GM12878 (cell line): Measurements from ENCODE around the gene PCDH1. TPM values are rescaled to one million over a fixed set of nuclear protein-coding genes. Genes with fewer than 3 reads are reported as not detected.

Experiments used
- ATAC-seq: fragments of 200-7000 bp; cut with Tn5 transposase; 3 replicates; pipeline ENCODE4 v1.9.1; 2020; ENCODE audit warnings: mild to moderate bottlenecking, moderate library complexity
- BruUV-seq: library from RNA; stranded (reverse); fragments of 400-500 nt; replicated peaks from 2 replicates; lab custom pipeline; 2021; lab: Mats Ljungman, UMichigan
- CTCF ChIA-PET: fragments of 300-600 bp; sonication (Branson Sonifier 250); formaldehyde crosslinking; extraction: SDS; loops from one replicate; lab custom pipeline; 2021; ENCODE audit warnings: inconsistent platforms; lab: Yijun Ruan, JAX
- POLR2A ChIA-PET: fragments of 350-600 bp; formaldehyde crosslinking; extraction: SDS; loops from one replicate; lab custom pipeline; 2021; ENCODE audit warnings: inconsistent platforms; lab: Charles Lee
- RAD21 ChIA-PET: fragments of 300-600 bp; sonication (Branson Sonifier 250); formaldehyde crosslinking; loops from one replicate; lab custom pipeline; 2023; ENCODE audit warnings: antibody characterized with exemption; ENCODE audit not compliant: unreplicated experiment; lab: Charles Lee
- SMC1A ChIA-PET: fragments of 300-600 bp; sonication (Branson Sonifier 250); formaldehyde crosslinking; loops from one replicate; lab custom pipeline; 2023; ENCODE audit not compliant: unreplicated experiment, uncharacterized antibody; lab: Charles Lee
- DNase-seq: peaks from one replicate; pipeline ENCODE4 v3.0.0-alpha.2; 2011; ENCODE audit warnings: low read depth, low spot score
- FAIRE-seq: peaks from 3 replicates; lab custom pipeline; 2011; peaks lifted over from hg19 to GRCh38; lab: Jason Lieb, UNC
- H2AFZ ChIP-seq: 2 replicates; pipeline ENCODE4 v1.6.0; 2011; ENCODE audit warnings: low read depth, low read length, control low read depth; ENCODE audit not compliant: control insufficient read depth
- H3K27ac ChIP-seq: 2 replicates; pipeline ENCODE4 v1.5.1; 2011; ENCODE audit warnings: control low read depth; ENCODE audit not compliant: control insufficient read depth, insufficient read depth
- H3K27me3 ChIP-seq, 2 experiments: replicated peaks in 1 of 2; 2 replicates each; pipeline versions ENCODE4 v1.6.0 to v1.6.1; 2011; ENCODE audit warnings: low read length in 1 of 2; ENCODE audit not compliant: control insufficient read depth in 2 of 2, insufficient read depth in 2 of 2
- H3K36me3 ChIP-seq, 2 experiments: 2 replicates each; pipeline ENCODE4 v1.5.1; 2011; ENCODE audit warnings: low read length in 1 of 2; ENCODE audit not compliant: control insufficient read depth in 2 of 2, insufficient read depth in 2 of 2
- H3K4me1 ChIP-seq: 2 replicates; pipeline ENCODE4 v1.6.1; 2011; ENCODE audit warnings: mild to moderate bottlenecking, low read length, moderate library complexity, mixed read lengths; ENCODE audit not compliant: control insufficient read depth, insufficient read depth
- H3K4me2 ChIP-seq: 2 replicates; pipeline ENCODE4 v1.6.0; 2011; ENCODE audit warnings: control low read depth; ENCODE audit not compliant: control insufficient read depth, insufficient read depth
- H3K4me3 ChIP-seq: fragments of 200-600 bp; sonication (generic); 2 replicates; pipeline ENCODE4 v1.5.1; 2016
- H3K79me2 ChIP-seq: 2 replicates; pipeline ENCODE4 v1.6.0; 2011; ENCODE audit warnings: low read length; ENCODE audit not compliant: control insufficient read depth, insufficient read depth
- H3K9ac ChIP-seq: 2 replicates; pipeline ENCODE4 v1.8.0; 2011; ENCODE audit warnings: low read length, control low read depth, mixed read lengths; ENCODE audit not compliant: control insufficient read depth, insufficient read depth
- H3K9me3 ChIP-seq: replicated peaks from 3 replicates; pipeline ENCODE4 v1.5.1; 2011; ENCODE audit warnings: mild to moderate bottlenecking, low read length; ENCODE audit not compliant: control insufficient read depth, insufficient read depth
- H4K20me1 ChIP-seq: 2 replicates; pipeline ENCODE4 v1.6.0; 2011; ENCODE audit not compliant: control insufficient read depth, insufficient read depth
- E4F1 ChIP-seq: fragments of 450-650 bp; IDR thresholded peaks from 2 replicates; pipeline ENCODE4 v1.6.1; 2018; ENCODE audit warnings: borderline replicate concordance, mild to moderate bottlenecking; ENCODE audit not compliant: partially characterized antibody
- EED ChIP-seq: sonication (generic); IDR thresholded peaks from 2 replicates; pipeline ENCODE4 v1.6.1; 2016; ENCODE audit warnings: antibody characterized with exemption, low read depth
- ESRRA ChIP-seq: IDR thresholded peaks from 2 replicates; pipeline ENCODE4 v1.6.1; 2012; ENCODE audit warnings: mild to moderate bottlenecking, low read length, improper control_type of control experiment
- ETV6 ChIP-seq, 2 experiments: fragments of 450-650 bp in 1 of 2; IDR thresholded peaks in 1 of 2; conservative IDR thresholded peaks in 1 of 2; 2 replicates each; pipeline ENCODE4 v1.6.1; 2014; ENCODE audit warnings: antibody characterized with exemption in 1 of 2, borderline replicate concordance in 1 of 2, low read depth in 1 of 2, mild to moderate bottlenecking in 1 of 2, moderate library complexity in 1 of 2
- MYC ChIP-seq: IDR thresholded peaks from 2 replicates; pipeline ENCODE4 v1.6.1; 2011; ENCODE audit warnings: mild to moderate bottlenecking, low read length, moderate library complexity, inconsistent platforms; ENCODE audit not compliant: insufficient read depth, insufficient replicate concordance, insufficient read length, severe bottlenecking
- RFX5 ChIP-seq: IDR thresholded peaks from 2 replicates; pipeline ENCODE4 v1.6.1; 2011; ENCODE audit warnings: low read depth, low read length, improper control_type of control experiment
- USF1 ChIP-seq: IDR thresholded peaks from 2 replicates; pipeline ENCODE4 v1.6.1; 2011; ENCODE audit warnings: borderline replicate concordance, low read depth, mild to moderate bottlenecking, moderate library complexity, mixed read lengths, low read length; ENCODE audit not compliant: insufficient read depth; ENCODE audit errors: extremely low read length
- YBX1 ChIP-seq: fragments of 450-650 bp; IDR thresholded peaks from 2 replicates; pipeline ENCODE4 v1.6.1; 2016; ENCODE audit warnings: antibody characterized with exemption
- ZBED1 ChIP-seq: IDR thresholded peaks from 2 replicates; pipeline ENCODE4 v1.6.1; 2016; ENCODE audit warnings: borderline replicate concordance
- ZBTB33 ChIP-seq: fragments of 450-650 bp; IDR thresholded peaks from 2 replicates; pipeline ENCODE4 v1.6.1; 2017; ENCODE audit warnings: mild to moderate bottlenecking
- ZSCAN29 ChIP-seq: fragments of 450-650 bp; IDR thresholded peaks from 2 replicates; pipeline ENCODE4 v1.6.1; 2017; ENCODE audit warnings: mild to moderate bottlenecking, moderate library complexity
- WGBS: methylation state at CpG from one replicate; pipeline ENCODE4 v1.1.6; 2016; ENCODE audit warnings: low lambda C conversion rate; ENCODE audit not compliant: insufficient replicate concordance, insufficient coverage; ENCODE audit errors: missing lambda C conversion rate; 5-methylcytosine and 5-hydroxymethylcytosine counted together
- in situ Hi-C: fragments of 300-500 bp; cut with MboI; formaldehyde crosslinking; loops from 9 replicates; pipeline ENCODE4 v1.14.3; 2018; ENCODE audit warnings: mixed read lengths
- intact Hi-C: fragments of 100-400 bp; cut with micrococcal nuclease; formaldehyde crosslinking; loops from one replicate; pipeline ENCODE4 v1.14.2; 2022; ENCODE audit not compliant: unreplicated experiment
- polyA plus RNA-seq, 11 experiments: library from polyadenylated mRNA; depleted of rRNA in 4 of 11; unstranded in 6 of 11; stranded (reverse) in 5 of 11; fragments of >200 nt; fragmentation: Nextera tagmentation in 4 of 11; fragmentation: Illumina TruSeq in 1 of 11; extraction: Ambion mirVana in 4 of 11; extraction: Trizol in 1 of 11; gene quantifications; 1 replicate in 1 of 11; 2 replicates in 10 of 11; pipeline versions ENCODE4 v1.2.1 to v1.2.3, GENCODE V29; 2011 to 2016; ENCODE audit warnings: inconsistent platforms in 2 of 11, missing spikeins in 2 of 11, low read depth in 1 of 11
- total RNA-seq, 4 experiments: library from RNA; depleted of rRNA in 3 of 4; stranded (reverse); fragments of >200 nt in 3 of 4; fragmentation: Illumina TruSeq in 1 of 4; extraction: Trizol in 1 of 4; gene quantifications; 2 replicates each; pipeline versions ENCODE4 v1.2.1 to v1.2.3, GENCODE V29; 2013 to 2021
- TF ChIP-seq, protein P1 (sequence below): fragments of 450-650 bp; IDR thresholded peaks from 2 replicates; pipeline ENCODE4 v1.6.1; 2017; ENCODE audit warnings: antibody characterized with exemption, mild to moderate bottlenecking, moderate library complexity

The PCDH1 gene
- total and polyA plus RNA-seq, 10 of the 15 experiments (the other 5 are each of a cell fraction or from before 2014, with no cell fraction given): 0.07 to 0.36 (median 0.16) TPM; not detected in 7

DNA sequence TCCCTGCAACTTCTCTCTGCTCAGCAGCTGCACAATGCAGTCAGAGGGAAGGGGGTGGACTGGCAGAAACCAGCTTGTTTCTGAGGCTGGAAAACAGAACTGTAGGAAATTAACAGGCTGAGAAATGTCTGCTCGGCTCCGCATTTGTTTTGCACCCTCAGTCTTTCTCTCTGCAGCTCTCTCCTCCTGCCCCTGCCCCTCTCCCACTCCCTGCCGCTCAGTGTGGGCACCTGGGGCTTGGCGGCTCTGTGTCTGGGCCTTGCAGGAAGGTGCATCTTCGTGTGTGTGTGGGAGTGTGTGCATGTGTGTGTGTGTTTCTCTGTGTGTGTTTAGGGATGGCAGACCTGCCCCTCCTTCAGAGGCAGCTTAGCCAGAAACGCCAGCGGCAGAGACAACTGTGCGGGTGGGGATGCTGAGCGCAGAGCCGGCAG, 53.0 kb downstream of the PCDH1 start:
- no peak for TF ChIP-seq EED
- TF ChIP-seq ZBED1: no peak
- no peak for TF ChIP-seq ESRRA
- no peak for TF ChIP-seq YBX1
- TF ChIP-seq, protein P1, sequence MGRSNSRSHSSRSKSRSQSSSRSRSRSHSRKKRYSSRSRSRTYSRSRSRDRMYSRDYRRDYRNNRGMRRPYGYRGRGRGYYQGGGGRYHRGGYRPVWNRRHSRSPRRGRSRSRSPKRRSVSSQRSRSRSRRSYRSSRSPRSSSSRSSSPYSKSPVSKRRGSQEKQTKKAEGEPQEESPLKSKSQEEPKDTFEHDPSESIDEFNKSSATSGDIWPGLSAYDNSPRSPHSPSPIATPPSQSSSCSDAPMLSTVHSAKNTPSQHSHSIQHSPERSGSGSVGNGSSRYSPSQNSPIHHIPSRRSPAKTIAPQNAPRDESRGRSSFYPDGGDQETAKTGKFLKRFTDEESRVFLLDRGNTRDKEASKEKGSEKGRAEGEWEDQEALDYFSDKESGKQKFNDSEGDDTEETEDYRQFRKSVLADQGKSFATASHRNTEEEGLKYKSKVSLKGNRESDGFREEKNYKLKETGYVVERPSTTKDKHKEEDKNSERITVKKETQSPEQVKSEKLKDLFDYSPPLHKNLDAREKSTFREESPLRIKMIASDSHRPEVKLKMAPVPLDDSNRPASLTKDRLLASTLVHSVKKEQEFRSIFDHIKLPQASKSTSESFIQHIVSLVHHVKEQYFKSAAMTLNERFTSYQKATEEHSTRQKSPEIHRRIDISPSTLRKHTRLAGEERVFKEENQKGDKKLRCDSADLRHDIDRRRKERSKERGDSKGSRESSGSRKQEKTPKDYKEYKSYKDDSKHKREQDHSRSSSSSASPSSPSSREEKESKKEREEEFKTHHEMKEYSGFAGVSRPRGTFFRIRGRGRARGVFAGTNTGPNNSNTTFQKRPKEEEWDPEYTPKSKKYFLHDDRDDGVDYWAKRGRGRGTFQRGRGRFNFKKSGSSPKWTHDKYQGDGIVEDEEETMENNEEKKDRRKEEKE: no peak
- TF ChIP-seq ETV6 (conservative IDR thresholded peaks at IDR 0.05 in 1 of 2, IDR thresholded peaks at IDR 0.05 in 1 of 2; ENCODE audit: borderline replicate concordance in 1 of 2, low read depth in 1 of 2): no peak
- TF ChIP-seq ZBTB33: no peak
- TF ChIP-seq USF1: no peak
- no peak for TF ChIP-seq ZSCAN29
- TF ChIP-seq RFX5: no peak
- TF ChIP-seq E4F1: no peak
- no peak for TF ChIP-seq MYC
- TF ChIP-seq, all 136 proteins: peak for 0
- ATAC-seq (no peak), DNase-seq (no peak), FAIRE-seq (no peak)
- CTCF ChIA-PET: interaction anchor here (0.6 to 3.2 kb wide), 6 partner anchors 10 to 133 kb away, joined by 3 to 19 read pairs (median 4); no protein-coding TSS in a partner anchor
- Histone ChIP-seq H3K9ac (no peak overlapping the region), H4K20me1 (no peaks in the 10 kb centered on the region), H3K36me3 (no peaks in the 10 kb centered on the region), H3K27ac (no peak overlapping the region), H3K9me3 (no peaks in the 10 kb centered on the region), H2AFZ (no peak overlapping the region), H3K27me3 (peaks cover 0 to 3% of the 10 kb centered on the region in 2 experiments; a peak in 3 of 4 replicates), H3K4me2 (no peak overlapping the region), H3K4me3 (no peak overlapping the region), H3K4me1 (no peaks in the 10 kb centered on the region), H3K79me2 (no peaks in the 10 kb centered on the region)
- POLR2A ChIA-PET: no interaction called here
- 58% methylated on average over 10 of the region's 10 CpGs for WGBS
- in situ Hi-C loops (no loop called here), intact Hi-C loops (no loop called here)
- SMC1A ChIA-PET: interaction anchor here (0.8 to 1.2 kb wide), 2 partner anchors 19 to 132 kb away, joined by 3 read pairs; no protein-coding TSS in a partner anchor
- BruUV-seq: no TSS peak
- RAD21 ChIA-PET: interaction anchor here (0.6 to 1.6 kb wide), 4 partner anchors 53 to 1621 kb away, joined by 3 to 6 read pairs (median 4); partner anchors contain the start of gene PCDH1
